Astrocyte (in vitro differentiated cells and primary cell): ENCODE results near the gene FHIP2A. TPM values are rescaled to one million over a fixed set of nuclear protein-coding genes. Genes with fewer than 3 reads are reported as not detected.
A peak's percentile ranks its signal among the peaks of the same experiment; 100 is the strongest.

Source experiments
- DNase-seq: peaks from one replicate; pipeline ENCODE4 v3.0.0-alpha.2; 2010; ENCODE audit warnings: low read depth
- FAIRE-seq: peaks from 2 replicates; lab custom pipeline; 2011; peaks lifted over from hg19 to GRCh38; lab: Jason Lieb, UNC
- H2AFZ ChIP-seq: 2 replicates; pipeline ENCODE4 v1.6.0; 2012; ENCODE audit warnings: low read depth, low read length, inconsistent platforms
- H3K27ac ChIP-seq: 2 replicates; pipeline ENCODE4 v1.5.1; 2011; ENCODE audit warnings: low read depth, low read length, inconsistent platforms
- H3K27me3 ChIP-seq: 2 replicates; pipeline ENCODE4 v1.6.0; 2011; ENCODE audit warnings: low read length, inconsistent platforms; ENCODE audit not compliant: insufficient read depth
- H3K36me3 ChIP-seq: 2 replicates; pipeline ENCODE4 v1.5.1; 2011; ENCODE audit warnings: low read length, inconsistent platforms; ENCODE audit not compliant: insufficient read depth
- H3K4me1 ChIP-seq: 2 replicates; pipeline ENCODE4 v1.5.1; 2011; ENCODE audit warnings: low read length, inconsistent platforms; ENCODE audit not compliant: insufficient read depth
- H3K4me2 ChIP-seq: 2 replicates; pipeline ENCODE4 v1.6.0; 2012; ENCODE audit warnings: low read length, inconsistent platforms
- H3K4me3 ChIP-seq: 2 replicates; pipeline ENCODE4 v1.5.1; 2011; ENCODE audit warnings: low read depth, mild to moderate bottlenecking, low read length, inconsistent platforms; ENCODE audit not compliant: insufficient read depth
- H3K79me2 ChIP-seq: 2 replicates; pipeline ENCODE4 v1.6.0; 2012; ENCODE audit warnings: mild to moderate bottlenecking, low read length, inconsistent platforms; ENCODE audit not compliant: insufficient read depth
- H3K9ac ChIP-seq: 2 replicates; pipeline ENCODE4 v1.6.0; 2012; ENCODE audit warnings: mild to moderate bottlenecking, low read length, inconsistent platforms
- H3K9me3 ChIP-seq: 2 replicates; pipeline ENCODE4 v1.5.1; 2012; ENCODE audit warnings: low read depth, mild to moderate bottlenecking, low read length, inconsistent platforms; ENCODE audit not compliant: insufficient read depth
- H4K20me1 ChIP-seq: 2 replicates; pipeline ENCODE4 v1.6.0; 2012; ENCODE audit warnings: low read length, inconsistent platforms; ENCODE audit not compliant: insufficient read depth
- H3K27ac Mint-ChIP-seq: one replicate; pipeline ENCODE4 v1.8.0; 2021; ENCODE audit warnings: mild to moderate bottlenecking, mixed read lengths; ENCODE audit not compliant: unreplicated experiment
- H3K27me3 Mint-ChIP-seq: one replicate; pipeline ENCODE4 v1.8.0; 2021; ENCODE audit warnings: low read depth, mixed read lengths; ENCODE audit not compliant: unreplicated experiment
- H3K36me3 Mint-ChIP-seq: one replicate; pipeline ENCODE4 v1.8.0; 2021; ENCODE audit warnings: low read depth, mixed read lengths; ENCODE audit not compliant: unreplicated experiment
- H3K4me1 Mint-ChIP-seq: one replicate; pipeline ENCODE4 v1.8.0; 2021; ENCODE audit warnings: low read depth, mixed read lengths; ENCODE audit not compliant: unreplicated experiment
- H3K4me3 Mint-ChIP-seq: one replicate; pipeline ENCODE4 v1.8.0; 2021; ENCODE audit warnings: mild to moderate bottlenecking, moderate library complexity, mixed read lengths; ENCODE audit not compliant: unreplicated experiment
- H3K9me3 Mint-ChIP-seq: one replicate; pipeline ENCODE4 v1.8.0; 2021; ENCODE audit warnings: mild to moderate bottlenecking, mixed read lengths; ENCODE audit not compliant: unreplicated experiment
- CTCF ChIP-seq: IDR thresholded peaks from 2 replicates; pipeline ENCODE4 v1.5.1; 2011; ENCODE audit warnings: low read depth, mild to moderate bottlenecking, inconsistent platforms, low read length, moderate library complexity; ENCODE audit not compliant: insufficient read depth
- EZH2 ChIP-seq: IDR thresholded peaks from 2 replicates; pipeline ENCODE4 v1.6.1; 2012; ENCODE audit warnings: mild to moderate bottlenecking, low read length, inconsistent platforms; ENCODE audit not compliant: insufficient read depth
- total RNA-seq: library from RNA; stranded (reverse); gene quantifications from 2 replicates; pipeline ENCODE4 v1.2.1, GENCODE V29; 2021

The FHIP2A gene
- total RNA-seq, 1 donor from 2014 or later: 38.2 TPM

GRCh38 chr10:114852197-114852596 is 30.6 kb downstream of the FHIP2A start:
- Histone ChIP-seq H3K27me3 (no peaks in the 10 kb centered on the region), H3K36me3 (peaks cover 44% of the 10 kb centered on the region), H3K9ac (no peak overlapping the region), H3K79me2 (peaks cover 3% of the 10 kb centered on the region), H3K4me1 (peaks cover 12% of the 10 kb centered on the region), H3K9me3 (no peaks in the 10 kb centered on the region), H3K4me3 (no peak overlapping the region), H4K20me1 (no peaks in the 10 kb centered on the region), H2AFZ (no peak overlapping the region), H3K27ac (no peak overlapping the region), H3K4me2 (no peak overlapping the region)
- no peak for FAIRE-seq
- Mint-ChIP-seq H3K9me3 (no peaks in the 10 kb centered on the region), H3K27ac (no peak overlapping the region), H3K36me3 (peaks cover 31% of the 10 kb centered on the region), H3K4me1 (peaks cover 25% of the 10 kb centered on the region), H3K4me3 (no peak overlapping the region), H3K27me3 (no peaks in the 10 kb centered on the region)
- DNase-seq: peak; percentile 12
- TF ChIP-seq CTCF (no peak), EZH2 (no peak)

DNA sequence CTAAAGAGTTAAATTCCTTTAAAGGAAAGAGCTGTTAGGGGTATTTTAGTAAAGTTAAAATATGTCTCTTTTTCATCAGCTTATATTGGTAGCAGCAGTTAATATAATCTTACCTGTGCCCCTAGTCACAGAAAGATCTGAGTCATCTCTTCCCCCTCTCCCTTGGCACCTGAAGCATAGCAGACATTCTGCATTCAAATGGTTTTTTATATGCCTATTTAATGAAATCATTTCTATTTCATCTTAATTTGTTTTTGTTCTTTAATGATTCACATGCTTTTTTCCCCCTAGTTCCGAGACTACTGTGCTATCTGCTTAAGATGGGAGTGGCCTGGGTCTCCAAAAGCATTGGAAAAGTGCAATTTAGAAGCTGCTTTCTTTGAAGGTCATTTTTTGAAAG is 33.3 kb downstream of the FHIP2A start:
- no peaks in the 10 kb centered on the region for H4K20me1 ChIP-seq
- peaks cover 40% of the 10 kb centered on the region for H3K36me3 ChIP-seq
- H3K9ac ChIP-seq: no peak overlapping the region
- FAIRE-seq (no peak), DNase-seq (no peak)
- Mint-ChIP-seq H3K36me3 (peaks cover 16% of the 10 kb centered on the region), H3K9me3 (no peaks in the 10 kb centered on the region), H3K27ac (peak overlapping the region; percentile 99), H3K27me3 (no peaks in the 10 kb centered on the region), H3K4me1 (peaks cover 36% of the 10 kb centered on the region), H3K4me3 (no peak overlapping the region)
- H3K27me3 ChIP-seq: no peaks in the 10 kb centered on the region
- peak overlapping the region; percentile 94 for H3K27ac ChIP-seq
- H3K9me3 ChIP-seq: no peaks in the 10 kb centered on the region
- no peak overlapping the region for H3K4me2 ChIP-seq
- H3K79me2 ChIP-seq: peaks cover 7% of the 10 kb centered on the region
- no peak overlapping the region for H3K4me3 ChIP-seq
- no peak overlapping the region for H2AFZ ChIP-seq
- H3K4me1 ChIP-seq: peaks cover 23% of the 10 kb centered on the region
- no peak for TF ChIP-seq CTCF
- TF ChIP-seq EZH2: no peak

GRCh38 chr10:114855776-114856543 is 34.4 kb downstream of the FHIP2A start:
- H3K36me3 Mint-ChIP-seq: peaks cover 10% of the 10 kb centered on the region
- DNase-seq: peak; percentile 54
- Histone ChIP-seq H3K4me3 (peak overlapping the region; percentile 34), H4K20me1 (no peaks in the 10 kb centered on the region), H3K4me1 (peaks cover 23% of the 10 kb centered on the region), H3K36me3 (peaks cover 35% of the 10 kb centered on the region), H3K27ac (peak overlapping the region; percentile 94), H3K9me3 (no peaks in the 10 kb centered on the region), H3K27me3 (no peaks in the 10 kb centered on the region), H3K79me2 (peaks cover 7% of the 10 kb centered on the region), H2AFZ (no peak overlapping the region), H3K9ac (peak overlapping the region; percentile 79), H3K4me2 (peak overlapping the region; percentile 79)
- peak overlapping the region; percentile 99 for H3K27ac Mint-ChIP-seq
- peak overlapping the region; percentile 48 for H3K4me3 Mint-ChIP-seq
- no peak for FAIRE-seq
- H3K9me3 Mint-ChIP-seq: no peaks in the 10 kb centered on the region
- peaks cover 36% of the 10 kb centered on the region for H3K4me1 Mint-ChIP-seq
- H3K27me3 Mint-ChIP-seq: no peaks in the 10 kb centered on the region
- no peak for TF ChIP-seq EZH2
- TF ChIP-seq CTCF: no peak
